HEK293 (cell line): Measurements from ENCODE around the gene DEFB110.

Experiments
- CTCF ChIA-PET: fragments of 350-600 bp; formaldehyde crosslinking; extraction: SDS; loops from one replicate; lab custom pipeline; 2021; ENCODE audit warnings: antibody characterized with exemption; lab: Yijun Ruan, JAX
- POLR2A ChIA-PET: fragments of 300-600 bp; formaldehyde crosslinking; extraction: SDS; loops from one replicate; lab custom pipeline; 2020; ENCODE audit warnings: antibody characterized with exemption, inconsistent platforms; lab: Yijun Ruan, JAX
- H3K27ac ChIP-seq: fragments of 200-500 bp; sonication (Bioruptor generic); 2 replicates; pipeline ENCODE4 v1.5.1; 2014; ENCODE audit warnings: low read depth, low read length, control low read depth, inconsistent platforms; ENCODE audit errors: extremely low read depth
- H3K36me3 ChIP-seq, 2 experiments: fragments of 200-500 bp in 1 of 2; sonication (Bioruptor generic) in 1 of 2; 1 replicate in 1 of 2; 2 replicates in 1 of 2; pipeline ENCODE4 v1.5.1; 2014 to 2017; ENCODE audit warnings: inconsistent platforms in 2 of 2, low read length in 2 of 2; ENCODE audit not compliant: control insufficient read depth in 2 of 2, insufficient read depth in 1 of 2
- H3K4me1 ChIP-seq: fragments of 200-500 bp; sonication (Bioruptor generic); 2 replicates; pipeline ENCODE4 v1.5.1; 2014; ENCODE audit warnings: mild to moderate bottlenecking, low read length, inconsistent platforms; ENCODE audit not compliant: control insufficient read depth, insufficient read depth
- H3K4me3 ChIP-seq: 2 replicates; pipeline ENCODE4 v1.5.1; 2011; ENCODE audit warnings: low read depth, mild to moderate bottlenecking, control low read depth, low read length, moderate library complexity
- H3K9me3 ChIP-seq: fragments of 200-500 bp; sonication (Bioruptor generic); 2 replicates; pipeline ENCODE4 v1.5.1; 2014; ENCODE audit warnings: low read depth, low read length, inconsistent platforms; ENCODE audit not compliant: control insufficient read depth, insufficient read depth
- ELK4 ChIP-seq: IDR thresholded peaks from 2 replicates; pipeline ENCODE4 v1.6.1; 2011; ENCODE audit warnings: mild to moderate bottlenecking, low read depth, low read length, borderline replicate concordance
- IKZF3 ChIP-seq: fragments of 450-650 bp; IDR thresholded peaks from 2 replicates; pipeline ENCODE4 v1.5.0; 2018; ENCODE audit warnings: missing biosample characterization, mild to moderate bottlenecking, missing genetic modification characterization, moderate library complexity
- KLF9 ChIP-seq: fragments of 450-650 bp; formaldehyde crosslinking; IDR thresholded peaks from 2 replicates; pipeline ENCODE4 v1.5.1; 2016; ENCODE audit warnings: missing biosample characterization, missing genetic modification characterization, low read depth
- TSHZ1 ChIP-seq: fragments of 450-650 bp; formaldehyde crosslinking; IDR thresholded peaks from 2 replicates; pipeline ENCODE4 v1.5.1; 2016; ENCODE audit warnings: missing biosample characterization, missing genetic modification characterization, borderline replicate concordance
- WT1 ChIP-seq: fragments of 450-650 bp; formaldehyde crosslinking; IDR thresholded peaks from 2 replicates; pipeline ENCODE4 v1.5.1; 2016; ENCODE audit warnings: missing biosample characterization, missing genetic modification characterization
- ZBTB17 ChIP-seq: fragments of 450-650 bp; formaldehyde crosslinking; IDR thresholded peaks from 2 replicates; pipeline ENCODE4 v1.5.1; 2016; ENCODE audit warnings: missing biosample characterization, missing genetic modification characterization
- ZBTB44 ChIP-seq: fragments of 450-650 bp; IDR thresholded peaks from 2 replicates; pipeline ENCODE4 v1.5.1; 2018; ENCODE audit warnings: missing biosample characterization, mild to moderate bottlenecking, missing genetic modification characterization
- ZIC2 ChIP-seq: fragments of 450-650 bp; formaldehyde crosslinking; IDR thresholded peaks from 2 replicates; pipeline ENCODE4 v1.5.1; 2016; ENCODE audit warnings: missing biosample characterization, missing genetic modification characterization
- ZNF19 ChIP-seq: fragments of 450-650 bp; formaldehyde crosslinking; IDR thresholded peaks from 2 replicates; pipeline ENCODE4; 2016; ENCODE audit warnings: missing biosample characterization, missing genetic modification characterization, low read depth
- ZNF2 ChIP-seq: fragments of 450-650 bp; formaldehyde crosslinking; IDR thresholded peaks from 2 replicates; pipeline ENCODE4 v1.5.1; 2016; ENCODE audit warnings: missing biosample characterization, missing genetic modification characterization
- ZNF449 ChIP-seq: fragments of 450-650 bp; formaldehyde crosslinking; IDR thresholded peaks from 2 replicates; pipeline ENCODE4 v1.5.1; 2017; ENCODE audit warnings: missing biosample characterization, mild to moderate bottlenecking, missing genetic modification characterization, moderate library complexity
- ZNF514 ChIP-seq: fragments of 450-650 bp; formaldehyde crosslinking; IDR thresholded peaks from 2 replicates; pipeline ENCODE4 v1.5.1; 2016; ENCODE audit warnings: missing biosample characterization, missing genetic modification characterization
- ZNF530 ChIP-seq: fragments of 450-650 bp; formaldehyde crosslinking; IDR thresholded peaks from 2 replicates; pipeline ENCODE4 v1.5.1; 2016; ENCODE audit warnings: low read depth, missing biosample characterization, missing genetic modification characterization
- TF ChIP-seq, protein P1 (sequence below): fragments of 450-650 bp; formaldehyde crosslinking; IDR thresholded peaks from 2 replicates; pipeline ENCODE4 v1.5.1; 2016; ENCODE audit warnings: missing biosample characterization, missing genetic modification characterization
- TF ChIP-seq, protein P2 (sequence below): fragments of 450-650 bp; formaldehyde crosslinking; IDR thresholded peaks from 2 replicates; pipeline ENCODE4 v1.5.1; 2016; ENCODE audit warnings: missing biosample characterization, missing genetic modification characterization

Gene DEFB110

DNA sequence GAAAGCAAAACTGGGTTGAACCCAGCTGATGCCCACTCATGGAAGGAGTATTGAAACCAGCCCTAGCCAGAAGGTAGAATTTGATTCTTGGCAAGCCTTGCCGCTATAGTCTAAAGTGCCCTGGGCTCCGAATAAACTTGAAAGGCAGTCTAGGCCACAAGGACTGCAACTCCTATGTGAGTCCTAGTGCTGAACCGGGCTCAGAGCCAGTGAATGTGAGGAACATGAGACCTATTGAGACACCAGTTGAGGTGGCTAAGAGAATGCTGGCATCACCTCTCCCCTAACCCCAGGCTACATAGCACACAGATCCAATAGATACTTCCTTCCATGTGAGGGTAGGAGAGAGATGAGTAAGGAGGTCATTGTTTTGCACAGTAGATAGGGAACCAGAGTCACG is 3.5 kb upstream of the DEFB110 start:
- no peak overlapping the region for H3K27ac ChIP-seq
- TF ChIP-seq ZNF514 (tag by site-specific recombination) (no peak), WT1 (tag by site-specific recombination) (no peak), ZNF2 (tag by site-specific recombination) (no peak), ZNF19 (tag by site-specific recombination) (no peak), TSHZ1 (tag by site-specific recombination) (no peak), ZBTB17 (tag by site-specific recombination) (no peak), ZNF449 (no peak), ZNF530 (tag by site-specific recombination) (no peak)
- TF ChIP-seq, protein P1, sequence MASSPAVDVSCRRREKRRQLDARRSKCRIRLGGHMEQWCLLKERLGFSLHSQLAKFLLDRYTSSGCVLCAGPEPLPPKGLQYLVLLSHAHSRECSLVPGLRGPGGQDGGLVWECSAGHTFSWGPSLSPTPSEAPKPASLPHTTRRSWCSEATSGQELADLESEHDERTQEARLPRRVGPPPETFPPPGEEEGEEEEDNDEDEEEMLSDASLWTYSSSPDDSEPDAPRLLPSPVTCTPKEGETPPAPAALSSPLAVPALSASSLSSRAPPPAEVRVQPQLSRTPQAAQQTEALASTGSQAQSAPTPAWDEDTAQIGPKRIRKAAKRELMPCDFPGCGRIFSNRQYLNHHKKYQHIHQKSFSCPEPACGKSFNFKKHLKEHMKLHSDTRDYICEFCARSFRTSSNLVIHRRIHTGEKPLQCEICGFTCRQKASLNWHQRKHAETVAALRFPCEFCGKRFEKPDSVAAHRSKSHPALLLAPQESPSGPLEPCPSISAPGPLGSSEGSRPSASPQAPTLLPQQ: no peak
- no peaks in the 10 kb centered on the region for H3K9me3 ChIP-seq
- no peak overlapping the region for H3K4me3 ChIP-seq
- POLR2A ChIA-PET: no interaction called here
- H3K36me3 ChIP-seq: no peaks in the 10 kb centered on the region
- H3K4me1 ChIP-seq: no peaks in the 10 kb centered on the region
- CTCF ChIA-PET: no interaction called here

GRCh38 chr6:50007819-50008218 is 14.0 kb downstream of the DEFB110 start:
- no peak overlapping the region for H3K4me3 ChIP-seq
- no peak for TF ChIP-seq IKZF3 (tag by site-specific recombination)
- no peak for TF ChIP-seq ZIC2 (tag by site-specific recombination)
- no peak for TF ChIP-seq ZBTB44 (tag by site-specific recombination)
- TF ChIP-seq ELK4: no peak
- TF ChIP-seq, protein P2, sequence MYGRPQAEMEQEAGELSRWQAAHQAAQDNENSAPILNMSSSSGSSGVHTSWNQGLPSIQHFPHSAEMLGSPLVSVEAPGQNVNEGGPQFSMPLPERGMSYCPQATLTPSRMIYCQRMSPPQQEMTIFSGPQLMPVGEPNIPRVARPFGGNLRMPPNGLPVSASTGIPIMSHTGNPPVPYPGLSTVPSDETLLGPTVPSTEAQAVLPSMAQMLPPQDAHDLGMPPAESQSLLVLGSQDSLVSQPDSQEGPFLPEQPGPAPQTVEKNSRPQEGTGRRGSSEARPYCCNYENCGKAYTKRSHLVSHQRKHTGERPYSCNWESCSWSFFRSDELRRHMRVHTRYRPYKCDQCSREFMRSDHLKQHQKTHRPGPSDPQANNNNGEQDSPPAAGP (tag by site-specific recombination): no peak
- TF ChIP-seq KLF9 (tag by site-specific recombination): no peak
- no peaks in the 10 kb centered on the region for H3K36me3 ChIP-seq
- POLR2A ChIA-PET: no interaction called here
- no peaks in the 10 kb centered on the region for H3K9me3 ChIP-seq
- no peak overlapping the region for H3K27ac ChIP-seq
- no peaks in the 10 kb centered on the region for H3K4me1 ChIP-seq
- CTCF ChIA-PET: no interaction called here
